DND-41 (cell line): ENCODE data around the gene TCERG1L.

Experiments
- ATAC-seq: fragments of 200-7000 bp; cut with Tn5 transposase; 3 replicates; pipeline ENCODE4 v1.9.1; 2021; ENCODE audit warnings: low read depth; ENCODE audit not compliant: insufficient read depth
- DNase-seq: peaks from one replicate; pipeline ENCODE4 v3.0.0-alpha.2; 2020
- H2AFZ ChIP-seq: 2 replicates; pipeline ENCODE4 v1.6.0; 2012; ENCODE audit warnings: low read depth, low read length
- H3K27ac ChIP-seq: 2 replicates; pipeline ENCODE4 v1.5.1; 2012; ENCODE audit warnings: low read length, inconsistent platforms
- H3K27me3 ChIP-seq: fragments of 200-600 bp; sonication (generic); 2 replicates; pipeline ENCODE4 v1.6.0; 2012; ENCODE audit warnings: low read length, mild to moderate bottlenecking, inconsistent platforms; ENCODE audit not compliant: insufficient read depth, poor library complexity
- H3K36me3 ChIP-seq: 2 replicates; pipeline ENCODE4 v1.5.1; 2012; ENCODE audit warnings: low read length, inconsistent platforms; ENCODE audit not compliant: insufficient read depth
- H3K4me1 ChIP-seq: 2 replicates; pipeline ENCODE4 v1.5.1; 2012; ENCODE audit warnings: mild to moderate bottlenecking, low read length; ENCODE audit not compliant: insufficient read depth
- H3K4me2 ChIP-seq: 2 replicates; pipeline ENCODE4 v1.6.0; 2012; ENCODE audit warnings: mild to moderate bottlenecking, moderate library complexity, low read length, inconsistent platforms; ENCODE audit not compliant: insufficient read depth
- H3K4me3 ChIP-seq, 2 experiments: fragments of 200-600 bp in 1 of 2; shearing (Covaris generic) in 1 of 2; 2 replicates each; pipeline ENCODE4 v1.5.1; 2012 to 2016; ENCODE audit warnings: inconsistent platforms in 2 of 2, low read length in 2 of 2, mild to moderate bottlenecking in 2 of 2, low read depth in 1 of 2, moderate library complexity in 1 of 2
- H3K79me2 ChIP-seq: 2 replicates; pipeline ENCODE4 v1.6.0; 2012; ENCODE audit warnings: low read length, inconsistent platforms; ENCODE audit not compliant: insufficient read depth
- H3K9ac ChIP-seq: 2 replicates; pipeline ENCODE4 v1.6.0; 2012; ENCODE audit warnings: low read depth, mild to moderate bottlenecking, inconsistent platforms, low read length, moderate library complexity
- H3K9me3 ChIP-seq: 2 replicates; pipeline ENCODE4 v1.5.1; 2012; ENCODE audit warnings: low read length, moderate library complexity, mild to moderate bottlenecking, inconsistent platforms; ENCODE audit not compliant: insufficient read depth, severe bottlenecking
- H4K20me1 ChIP-seq: 2 replicates; pipeline ENCODE4 v1.6.0; 2012; ENCODE audit warnings: low read length; ENCODE audit not compliant: insufficient read depth
- EZH2 ChIP-seq: IDR thresholded peaks from 3 replicates; pipeline ENCODE4 v1.6.1; 2012; ENCODE audit warnings: borderline replicate concordance, low read depth, mild to moderate bottlenecking, moderate library complexity, low read length, inconsistent platforms; ENCODE audit not compliant: severe bottlenecking
- TF ChIP-seq, protein P1 (sequence below): IDR thresholded peaks from 2 replicates; pipeline ENCODE4 v1.5.1; 2012; ENCODE audit warnings: borderline replicate concordance, low read length, moderate library complexity, mild to moderate bottlenecking; ENCODE audit not compliant: poor library complexity, severe bottlenecking; ENCODE audit errors: extremely low read depth

Gene TCERG1L

DNA sequence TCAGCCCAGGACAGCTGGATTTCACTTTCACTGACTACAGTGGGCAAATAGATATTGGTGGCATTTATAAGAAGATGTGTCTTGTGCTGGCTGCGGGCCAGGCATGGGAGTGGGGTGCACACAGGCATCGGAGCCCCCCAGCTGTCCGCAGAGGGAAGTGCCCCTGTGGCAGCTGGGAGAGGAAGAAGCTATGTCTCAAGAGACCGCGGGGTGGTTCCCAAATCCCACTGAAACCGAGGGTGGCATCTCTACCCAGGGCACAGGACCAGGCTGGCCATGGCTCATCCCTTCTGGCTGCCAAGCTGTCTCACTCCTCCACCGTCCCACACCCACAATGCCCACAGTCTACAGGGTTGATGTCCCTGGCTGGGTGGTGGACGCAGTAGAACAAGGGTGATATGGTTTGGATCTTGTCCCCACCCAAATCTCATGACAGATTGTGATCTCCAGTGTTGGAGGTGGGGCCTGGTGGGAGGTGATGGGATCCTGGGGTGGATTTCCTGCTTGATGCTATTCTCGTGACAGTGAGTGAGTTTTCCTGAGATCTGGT is 94.8 kb downstream of the TCERG1L start:
- no peaks in the 10 kb centered on the region for H3K79me2 ChIP-seq
- no peaks in the 10 kb centered on the region for H3K4me1 ChIP-seq
- no peak overlapping the region for H3K4me2 ChIP-seq
- no peak for TF ChIP-seq EZH2
- TF ChIP-seq, protein P1, sequence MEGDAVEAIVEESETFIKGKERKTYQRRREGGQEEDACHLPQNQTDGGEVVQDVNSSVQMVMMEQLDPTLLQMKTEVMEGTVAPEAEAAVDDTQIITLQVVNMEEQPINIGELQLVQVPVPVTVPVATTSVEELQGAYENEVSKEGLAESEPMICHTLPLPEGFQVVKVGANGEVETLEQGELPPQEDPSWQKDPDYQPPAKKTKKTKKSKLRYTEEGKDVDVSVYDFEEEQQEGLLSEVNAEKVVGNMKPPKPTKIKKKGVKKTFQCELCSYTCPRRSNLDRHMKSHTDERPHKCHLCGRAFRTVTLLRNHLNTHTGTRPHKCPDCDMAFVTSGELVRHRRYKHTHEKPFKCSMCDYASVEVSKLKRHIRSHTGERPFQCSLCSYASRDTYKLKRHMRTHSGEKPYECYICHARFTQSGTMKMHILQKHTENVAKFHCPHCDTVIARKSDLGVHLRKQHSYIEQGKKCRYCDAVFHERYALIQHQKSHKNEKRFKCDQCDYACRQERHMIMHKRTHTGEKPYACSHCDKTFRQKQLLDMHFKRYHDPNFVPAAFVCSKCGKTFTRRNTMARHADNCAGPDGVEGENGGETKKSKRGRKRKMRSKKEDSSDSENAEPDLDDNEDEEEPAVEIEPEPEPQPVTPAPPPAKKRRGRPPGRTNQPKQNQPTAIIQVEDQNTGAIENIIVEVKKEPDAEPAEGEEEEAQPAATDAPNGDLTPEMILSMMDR, result no peak
- no peaks in the 10 kb centered on the region for H4K20me1 ChIP-seq
- H3K9me3 ChIP-seq, result no peaks in the 10 kb centered on the region
- H2AFZ ChIP-seq, result no peak overlapping the region
- no peaks in the 10 kb centered on the region for H3K27me3 ChIP-seq
- DNase-seq (no peak), ATAC-seq (no peak)
- H3K27ac ChIP-seq, result no peak overlapping the region
- H3K36me3 ChIP-seq, result no peaks in the 10 kb centered on the region
- no peak overlapping the region for H3K4me3 ChIP-seq
- H3K9ac ChIP-seq, result no peak overlapping the region

DNA sequence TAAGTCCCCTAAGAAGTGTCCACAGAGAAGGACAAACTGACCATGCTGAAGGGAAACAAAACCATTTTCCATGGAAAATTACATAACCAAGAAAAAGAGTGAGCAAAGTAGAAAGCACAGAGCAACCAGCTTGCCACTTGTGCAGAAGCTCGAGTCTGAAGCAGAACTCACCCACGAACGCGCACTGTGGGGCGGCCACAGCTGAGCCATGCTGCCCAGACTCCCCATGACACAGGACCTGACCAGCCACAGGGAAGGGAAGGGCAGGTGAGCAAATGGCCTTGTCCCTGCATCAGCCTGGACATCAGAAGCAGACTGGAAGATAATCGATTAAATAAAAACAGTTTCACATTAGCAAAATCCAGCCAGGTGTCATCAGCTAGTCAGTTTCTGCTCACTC is 95.7 kb downstream of the TCERG1L start:
- Histone ChIP-seq H3K36me3 (no peaks in the 10 kb centered on the region), H2AFZ (no peak overlapping the region), H3K9me3 (no peaks in the 10 kb centered on the region), H3K27ac (no peak overlapping the region), H3K79me2 (no peaks in the 10 kb centered on the region), H3K4me3 (no peak overlapping the region), H4K20me1 (no peaks in the 10 kb centered on the region), H3K27me3 (no peaks in the 10 kb centered on the region), H3K4me2 (no peak overlapping the region), H3K4me1 (no peaks in the 10 kb centered on the region), H3K9ac (no peak overlapping the region)
- ATAC-seq (no peak), DNase-seq (no peak)
- no peak for TF ChIP-seq EZH2
- TF ChIP-seq, protein P1, result no peak

DNA sequence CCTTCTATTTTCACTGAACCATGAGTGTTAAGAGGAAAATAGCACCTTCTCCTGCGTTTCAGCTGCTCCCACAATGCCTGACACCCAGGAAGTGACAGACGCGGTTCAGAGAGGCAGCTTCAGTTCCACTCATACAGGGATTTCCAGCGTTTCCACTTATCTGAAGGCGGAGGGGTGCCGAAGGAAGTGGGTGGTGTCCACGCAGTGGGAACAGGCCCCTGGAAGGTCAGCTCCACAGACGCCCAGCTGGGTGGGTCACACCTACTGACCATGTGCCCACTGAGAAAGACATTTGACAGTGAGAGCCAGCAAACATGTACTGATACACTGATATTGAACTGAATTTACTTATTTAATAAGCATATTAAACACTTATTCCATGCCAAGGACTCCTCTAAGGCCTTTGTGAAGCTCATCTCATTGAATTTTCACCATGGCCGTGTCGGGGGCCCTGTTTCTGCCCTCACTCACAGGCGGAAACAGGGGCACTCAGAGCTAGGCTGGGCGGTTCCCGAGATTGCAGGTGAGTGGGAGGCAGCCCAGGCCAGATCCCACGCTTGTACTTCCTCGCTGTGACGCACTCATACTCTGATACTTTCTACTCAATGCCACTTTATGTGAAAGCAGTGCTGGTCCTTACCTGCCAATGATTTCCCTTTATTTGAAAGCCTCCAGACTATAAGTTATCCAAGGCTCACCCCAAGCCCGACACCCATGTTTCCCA is 96.8 kb downstream of the TCERG1L start:
- no peak overlapping the region for H2AFZ ChIP-seq
- H3K4me2 ChIP-seq, result no peak overlapping the region
- no peaks in the 10 kb centered on the region for H3K36me3 ChIP-seq
- no peaks in the 10 kb centered on the region for H3K27me3 ChIP-seq
- ATAC-seq (no peak), DNase-seq (no peak)
- H3K4me3 ChIP-seq, result no peak overlapping the region
- no peaks in the 10 kb centered on the region for H3K4me1 ChIP-seq
- TF ChIP-seq, protein P1, result no peak
- no peak for TF ChIP-seq EZH2
- no peak overlapping the region for H3K9ac ChIP-seq
- no peaks in the 10 kb centered on the region for H3K79me2 ChIP-seq
- H3K9me3 ChIP-seq, result no peaks in the 10 kb centered on the region
- H4K20me1 ChIP-seq, result no peaks in the 10 kb centered on the region
- no peak overlapping the region for H3K27ac ChIP-seq
